Subcutaneous adipose tissue (tissue), 4 donors: Measurements from ENCODE around the gene TXNDC17. TPM values are rescaled to one million over a fixed set of nuclear protein-coding genes. Genes with fewer than 3 reads are reported as not detected.

ENCODE experiments used
- total RNA-seq, 4 donors: library from RNA; depleted of rRNA; stranded (reverse); fragments of >200 nt; gene quantifications; one replicate each; pipeline ENCODE4 v1.1.0, GENCODE V29; 2016
- TF ChIP-seq, protein P1 (sequence below): fragments of 450-650 bp; IDR thresholded peaks from one replicate; pipeline ENCODE4 v1.5.1; 2016; ENCODE audit warnings: low read depth, mild to moderate bottlenecking, control low read depth, antibody characterized with exemption, moderate library complexity

Gene TXNDC17
- total RNA-seq, 4 donors from 2014 or later, result 67.0 to 216 (median 115) TPM

DNA sequence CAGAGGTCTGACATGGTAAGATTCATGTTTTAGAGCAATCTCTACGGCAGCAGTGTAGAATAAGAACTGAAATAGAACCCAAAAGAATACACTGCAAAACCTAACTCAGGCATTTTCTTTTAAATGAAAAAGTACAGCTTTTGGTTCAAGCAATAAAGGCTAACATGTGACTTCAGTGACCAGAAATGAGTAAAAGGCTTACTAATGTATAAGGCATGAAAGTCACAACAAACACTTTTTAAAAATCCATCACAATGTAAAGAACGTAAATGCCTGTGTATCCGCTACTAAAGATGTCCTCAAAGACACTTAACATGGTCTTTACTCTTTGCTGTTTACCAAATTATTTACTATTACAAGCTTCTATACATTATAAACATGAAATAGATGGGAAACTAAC, 16.9 kb upstream of the TXNDC17 start:
- TF ChIP-seq, protein P1, sequence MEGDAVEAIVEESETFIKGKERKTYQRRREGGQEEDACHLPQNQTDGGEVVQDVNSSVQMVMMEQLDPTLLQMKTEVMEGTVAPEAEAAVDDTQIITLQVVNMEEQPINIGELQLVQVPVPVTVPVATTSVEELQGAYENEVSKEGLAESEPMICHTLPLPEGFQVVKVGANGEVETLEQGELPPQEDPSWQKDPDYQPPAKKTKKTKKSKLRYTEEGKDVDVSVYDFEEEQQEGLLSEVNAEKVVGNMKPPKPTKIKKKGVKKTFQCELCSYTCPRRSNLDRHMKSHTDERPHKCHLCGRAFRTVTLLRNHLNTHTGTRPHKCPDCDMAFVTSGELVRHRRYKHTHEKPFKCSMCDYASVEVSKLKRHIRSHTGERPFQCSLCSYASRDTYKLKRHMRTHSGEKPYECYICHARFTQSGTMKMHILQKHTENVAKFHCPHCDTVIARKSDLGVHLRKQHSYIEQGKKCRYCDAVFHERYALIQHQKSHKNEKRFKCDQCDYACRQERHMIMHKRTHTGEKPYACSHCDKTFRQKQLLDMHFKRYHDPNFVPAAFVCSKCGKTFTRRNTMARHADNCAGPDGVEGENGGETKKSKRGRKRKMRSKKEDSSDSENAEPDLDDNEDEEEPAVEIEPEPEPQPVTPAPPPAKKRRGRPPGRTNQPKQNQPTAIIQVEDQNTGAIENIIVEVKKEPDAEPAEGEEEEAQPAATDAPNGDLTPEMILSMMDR, result no peak

DNA sequence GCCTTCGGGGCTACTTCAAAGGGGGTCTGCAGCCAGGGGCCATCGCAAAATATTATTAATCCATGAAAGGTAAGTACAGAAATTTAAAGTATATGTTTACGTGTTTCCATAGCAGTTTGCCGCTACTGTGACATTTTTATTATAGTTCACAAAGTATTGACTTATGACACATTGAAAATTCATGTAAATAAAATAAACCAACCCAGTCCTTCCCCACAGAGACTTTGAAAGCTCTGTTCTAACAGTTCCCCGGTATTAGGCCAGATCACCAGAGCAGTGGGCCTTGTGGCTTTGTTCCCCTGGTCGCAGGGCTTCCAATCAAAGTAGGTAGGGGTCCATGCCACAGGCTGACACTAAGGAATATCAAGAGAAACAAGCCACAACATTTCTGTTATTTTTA, 14.2 kb upstream of the TXNDC17 start:
- TF ChIP-seq, protein P1, result no peak

DNA sequence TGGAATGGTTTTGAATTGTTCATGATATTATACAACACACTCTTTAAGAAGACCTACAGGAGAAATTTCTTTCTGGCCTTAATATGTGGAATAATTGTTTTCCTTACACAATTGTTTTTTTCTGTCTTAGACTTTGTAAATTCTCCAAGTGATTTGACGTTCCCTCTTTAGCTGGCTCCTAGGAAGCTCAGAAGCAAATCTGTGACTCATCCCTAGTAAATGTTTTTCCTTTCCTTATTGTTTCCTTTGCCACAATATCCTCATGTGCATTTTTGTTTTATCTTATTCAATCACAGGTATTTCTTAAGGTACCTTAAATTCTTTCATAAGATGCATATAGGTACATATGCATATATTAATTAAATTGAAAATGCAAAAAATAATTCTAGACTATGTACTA, 13.8 kb upstream of the TXNDC17 start:
- TF ChIP-seq, protein P1, result no peak

DNA sequence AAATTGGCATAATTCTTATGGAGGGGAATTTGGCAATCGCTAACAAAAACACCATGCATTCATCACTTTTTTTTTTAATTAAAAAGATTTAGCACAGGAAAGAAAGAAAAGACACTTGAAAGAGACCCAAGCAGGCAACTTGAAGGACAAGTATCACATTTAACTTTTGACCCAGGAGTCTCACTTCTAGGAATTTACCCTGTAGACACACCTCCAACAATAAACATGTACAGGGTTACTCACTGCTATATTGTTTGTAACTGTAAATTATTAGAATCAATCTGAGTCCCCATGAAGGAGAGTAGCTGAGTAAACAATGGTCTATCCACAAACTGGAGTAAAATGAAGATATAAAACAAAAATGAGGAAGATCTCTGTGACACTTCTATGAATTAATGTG, 10.5 kb upstream of the TXNDC17 start:
- TF ChIP-seq, protein P1, result no peak

DNA sequence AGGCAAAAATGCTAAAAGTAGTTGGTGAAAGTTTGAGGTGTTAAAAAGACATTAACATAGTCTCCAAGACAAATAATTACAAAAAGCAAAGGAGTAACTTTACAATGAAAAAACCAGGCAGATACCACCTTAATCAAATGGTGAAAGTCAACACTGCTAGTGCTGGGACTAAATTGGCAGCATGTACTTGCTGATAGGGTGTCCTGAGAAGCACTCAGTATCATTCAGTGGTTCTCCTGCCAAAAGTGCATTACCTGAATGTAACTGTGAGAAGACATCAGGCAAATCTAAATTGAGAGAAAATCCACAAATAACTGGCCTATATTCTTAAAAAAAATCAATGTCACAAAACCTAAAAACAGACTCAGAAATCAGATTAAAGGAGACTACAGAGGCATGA, 8.3 kb upstream of the TXNDC17 start:
- TF ChIP-seq, protein P1, result no peak

DNA sequence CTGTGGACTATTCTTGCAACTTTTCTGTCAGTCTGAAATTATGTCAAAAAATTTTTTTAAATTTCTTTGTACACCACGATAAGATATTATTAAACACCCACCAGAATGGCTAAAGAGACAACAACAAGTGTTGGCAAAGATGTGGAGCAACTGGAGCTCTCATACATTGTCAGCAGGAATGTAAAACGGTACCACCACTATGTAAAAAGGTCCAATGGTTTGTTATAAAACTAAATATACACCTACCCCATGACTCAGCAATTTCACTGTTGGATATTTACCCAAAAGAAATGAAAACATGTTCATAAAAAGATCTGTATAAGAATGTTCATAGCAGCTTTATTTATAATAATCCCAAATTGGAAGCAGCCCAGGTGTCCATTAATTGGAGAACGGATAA, 7.6 kb upstream of the TXNDC17 start:
- TF ChIP-seq, protein P1, result no peak

DNA sequence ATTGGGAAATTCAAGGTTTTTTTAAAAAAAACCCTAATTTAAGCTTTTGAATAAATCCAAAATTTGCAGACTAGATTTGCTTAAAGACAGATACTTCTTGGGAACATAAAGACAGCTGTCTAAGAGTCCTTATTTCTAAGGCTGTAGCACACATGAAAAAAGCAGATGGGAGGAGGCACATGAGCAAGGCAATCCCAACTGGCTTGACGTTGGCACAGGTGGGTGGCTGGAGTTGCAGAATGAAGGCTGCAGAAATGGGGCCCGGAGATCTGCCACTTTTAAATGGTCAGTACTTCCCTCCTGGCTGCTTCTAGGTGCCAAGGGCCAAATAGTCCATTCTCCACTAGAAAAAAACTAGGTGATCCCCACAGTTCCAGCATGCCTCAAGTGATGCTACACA, 4.8 kb upstream of the TXNDC17 start:
- TF ChIP-seq, protein P1, result no peak
